Stimulated activated CD4-positive, alpha-beta T cell treated with anti-CD3 and anti-CD28 coated beads, Interleukin-2, amount 100 ng/mL, for 4 hours (primary cell): ENCODE measurements around the gene NHLRC4.

Source experiments
- DNase-seq: peaks from one replicate; pipeline ENCODE4 v3.0.0-alpha.2; 2020; ENCODE audit warnings: low read depth

NHLRC4 gene

DNA sequence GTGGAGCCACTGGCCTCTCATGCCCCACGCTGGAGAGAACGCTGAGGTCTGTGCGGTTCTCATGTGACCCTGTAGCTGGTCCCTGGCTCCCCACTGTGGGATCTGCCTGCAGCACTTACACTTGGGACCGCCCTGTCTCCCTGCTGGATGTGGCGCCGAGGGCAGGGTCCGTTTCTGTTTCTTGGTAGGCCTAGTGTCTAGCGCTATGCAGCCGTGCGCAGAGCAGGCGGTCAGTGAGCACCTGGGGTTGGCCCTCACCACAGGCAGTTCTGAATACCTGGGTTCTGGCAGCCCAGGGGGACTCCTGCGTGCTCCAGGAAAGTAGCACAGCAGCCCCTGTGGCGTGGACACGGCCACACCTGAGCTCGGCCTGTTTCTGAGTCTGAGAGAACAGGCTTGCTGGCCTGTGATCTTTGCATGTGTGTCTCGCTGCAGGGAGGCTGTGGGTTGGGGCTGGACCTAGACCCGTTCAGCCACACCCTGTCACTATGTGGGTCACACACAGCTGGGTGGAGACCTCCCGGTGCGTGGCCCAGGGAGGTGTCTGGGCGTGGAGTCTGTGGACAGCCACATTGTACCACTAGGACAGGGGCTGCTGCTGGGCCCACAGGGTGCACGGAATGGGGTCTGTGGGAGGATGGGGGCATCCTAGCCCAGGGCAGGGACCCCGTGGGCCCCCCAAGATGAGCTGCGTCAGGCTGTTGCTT is 36.5 kb upstream of the NHLRC4 start:
- DNase-seq: no peak

DNA sequence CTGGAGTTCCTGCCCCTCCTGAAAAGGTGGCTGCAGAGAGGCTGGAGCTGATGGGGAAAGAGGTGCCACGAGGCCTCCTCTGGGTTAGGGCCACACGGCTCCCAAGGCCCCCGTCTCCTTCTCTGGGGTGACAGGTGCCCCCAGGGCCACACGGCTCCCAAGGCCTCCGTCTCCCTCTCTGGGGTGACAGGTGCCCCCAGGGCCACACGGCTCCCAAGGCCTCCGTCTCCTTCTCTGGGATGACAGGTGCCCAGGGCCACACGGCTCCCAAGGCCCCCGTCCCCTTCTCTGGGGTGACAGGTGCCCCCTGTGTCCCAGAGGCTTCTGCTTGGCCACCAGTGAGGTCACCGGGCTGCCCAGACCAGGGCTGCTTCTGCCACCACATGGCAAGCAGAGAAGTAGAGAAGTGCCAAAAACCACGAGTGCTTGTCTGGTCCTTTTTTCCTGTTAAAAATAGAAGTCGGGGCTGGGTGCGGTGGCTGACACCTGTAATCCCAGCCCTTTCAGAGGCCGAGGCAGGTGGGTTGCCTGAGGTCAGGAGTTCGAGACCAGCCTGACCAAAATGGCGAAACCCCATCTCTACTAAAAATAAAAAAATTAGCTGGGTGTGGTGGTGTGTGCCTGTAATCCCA is 35.2 kb upstream of the NHLRC4 start:
- no peak for DNase-seq

DNA sequence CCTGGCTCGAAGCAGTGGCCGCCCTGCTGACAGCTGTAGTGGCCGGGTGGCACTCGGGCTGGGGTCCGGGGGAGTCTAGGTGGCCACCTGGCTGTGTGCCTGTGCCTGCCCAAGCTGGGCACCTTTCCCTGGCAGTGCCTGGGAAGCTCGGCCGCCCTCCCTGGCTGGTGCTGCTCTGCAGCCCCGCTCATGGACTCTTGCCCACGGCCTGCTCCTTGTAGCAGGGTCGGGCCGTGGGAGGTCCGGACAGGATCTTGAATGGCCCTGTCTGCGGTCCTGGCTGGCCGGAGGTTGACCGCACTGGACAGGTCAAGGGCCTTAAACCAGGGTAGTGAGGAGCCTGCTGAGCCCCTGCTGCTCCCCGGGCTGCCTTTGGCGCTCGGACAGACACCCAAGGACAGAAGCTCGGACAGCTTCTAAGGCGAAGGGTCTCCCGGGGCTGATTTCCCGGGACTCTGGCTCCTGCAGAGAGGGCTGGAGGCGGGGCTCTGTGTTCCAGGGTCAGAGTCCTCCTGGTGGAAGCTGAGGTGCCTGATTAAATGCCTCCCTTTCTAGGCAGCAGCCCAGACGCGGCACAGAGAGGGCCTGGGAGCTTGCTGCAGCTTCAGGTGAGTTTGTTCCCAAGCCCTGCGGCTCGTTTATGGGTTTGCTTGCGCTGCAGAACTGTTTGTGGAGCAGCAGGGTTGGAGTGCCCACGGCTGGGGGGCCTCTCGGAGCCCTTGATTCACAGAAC is 33.2 kb upstream of the NHLRC4 start:
- DNase-seq: no peak

DNA sequence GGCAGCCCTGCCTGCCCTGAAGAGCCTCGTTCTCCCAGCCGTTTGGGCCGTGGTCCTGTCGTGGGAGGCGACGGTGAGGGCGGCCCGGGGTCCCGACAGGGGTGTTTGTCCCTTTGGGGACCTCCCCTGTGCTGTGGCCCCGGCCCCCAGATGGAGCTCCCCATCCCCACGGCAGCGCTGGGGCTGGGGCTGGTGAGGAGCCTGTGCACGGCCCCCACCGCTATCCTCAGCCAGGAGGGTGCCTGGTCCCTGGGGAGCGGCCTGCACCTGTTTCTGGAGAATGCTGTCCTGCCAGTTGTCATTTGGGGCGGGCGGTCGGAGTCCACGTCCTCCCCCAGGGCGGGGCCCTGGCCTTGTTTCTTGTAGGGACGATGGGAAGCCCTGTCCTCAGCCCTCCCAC is 32.7 kb upstream of the NHLRC4 start:
- DNase-seq: no peak

DNA sequence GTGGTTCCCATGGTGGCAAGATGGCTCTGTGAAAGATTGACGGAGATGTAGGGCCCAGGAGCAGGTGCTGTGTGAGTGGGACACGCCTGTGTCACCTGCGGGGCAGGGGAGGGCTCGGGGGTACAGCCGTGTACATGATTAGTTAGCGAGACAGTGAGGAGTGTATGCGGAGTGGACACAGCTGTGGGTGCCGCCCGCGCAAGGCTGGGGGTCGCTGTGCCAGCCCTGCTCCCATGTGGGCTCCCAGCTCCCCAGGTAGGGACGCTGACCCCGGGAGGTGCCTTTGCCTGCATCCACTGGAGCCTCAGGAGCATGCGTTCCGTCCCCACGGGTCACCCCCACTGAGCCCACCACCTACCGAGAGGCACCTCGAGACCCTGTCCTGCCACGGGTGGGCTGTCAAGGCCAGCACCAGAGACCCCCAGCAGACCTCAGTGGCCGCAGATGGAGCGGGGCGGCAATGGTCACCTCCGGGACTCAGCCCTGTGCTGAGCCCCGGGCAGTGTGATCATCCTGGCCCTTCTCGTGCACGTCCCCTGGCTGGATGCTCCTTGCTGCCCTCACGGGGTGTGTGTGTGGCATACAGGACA is 31.9 kb upstream of the NHLRC4 start:
- no peak for DNase-seq

DNA sequence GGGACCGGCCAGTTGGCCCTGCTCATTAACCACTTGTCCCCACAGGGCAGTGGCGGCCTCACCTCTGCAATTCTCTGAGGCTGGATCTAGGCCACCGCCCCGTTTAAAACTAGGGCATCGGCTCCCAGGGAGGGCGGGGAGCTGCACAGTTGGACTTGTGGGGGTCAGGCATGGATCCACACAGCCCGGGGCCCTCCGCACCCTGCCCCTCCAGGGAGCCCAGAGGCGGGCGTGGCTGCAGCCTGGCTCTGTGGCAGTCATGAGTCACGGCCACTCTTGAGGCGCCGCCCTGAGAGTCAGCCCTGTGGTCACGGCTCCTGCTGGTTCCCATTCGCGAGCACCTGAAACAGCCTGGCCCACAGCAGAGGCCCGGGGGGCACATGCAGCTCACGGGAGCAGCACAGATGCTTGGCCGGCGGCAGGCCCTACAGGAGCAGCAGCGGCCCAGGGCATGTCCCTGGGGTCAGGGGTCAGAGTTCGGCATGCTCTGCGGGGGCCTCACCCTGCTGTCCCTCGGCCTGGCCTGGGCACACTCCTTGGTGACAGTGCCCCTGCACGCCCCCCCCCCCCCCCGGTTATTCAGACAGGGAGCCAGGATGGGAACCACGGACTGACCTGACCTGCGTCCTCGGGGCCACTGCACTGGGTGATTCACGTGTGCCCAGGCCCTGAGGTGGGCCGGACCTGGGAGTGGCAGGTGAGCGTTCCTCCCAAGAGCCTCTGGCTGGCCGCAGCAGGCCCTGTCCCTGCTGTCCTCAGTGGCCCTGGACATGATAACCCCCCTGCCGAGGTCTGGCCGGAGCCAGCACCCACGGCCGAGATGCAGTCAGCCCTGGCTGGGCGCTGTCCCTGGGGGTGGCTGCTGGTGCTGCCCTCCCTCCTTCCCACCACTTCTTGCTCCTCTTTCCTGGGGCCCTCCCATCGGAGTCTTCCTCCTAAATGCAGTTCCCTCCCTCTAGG is 31.1 kb upstream of the NHLRC4 start:
- DNase-seq: no peak

DNA sequence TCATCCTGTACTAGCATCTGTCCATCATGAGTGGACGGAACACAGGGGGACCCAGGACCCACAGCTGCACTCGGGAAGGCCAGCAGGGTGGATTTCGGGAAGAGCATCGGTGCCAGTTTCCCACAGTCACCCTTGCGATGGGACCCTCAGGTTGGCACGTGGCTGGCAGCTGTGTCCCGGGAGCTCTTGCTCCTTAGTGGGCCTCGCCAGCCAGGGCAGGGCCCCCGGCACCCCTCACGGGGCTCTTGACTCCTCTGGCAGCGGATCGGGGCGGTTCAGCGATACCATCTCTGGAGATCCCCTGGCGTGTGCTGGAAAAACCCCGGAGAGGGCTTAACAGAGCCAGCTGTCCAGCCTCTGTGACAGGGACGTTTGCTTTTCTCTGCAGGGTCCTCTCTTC is 30.1 kb upstream of the NHLRC4 start:
- no peak for DNase-seq

DNA sequence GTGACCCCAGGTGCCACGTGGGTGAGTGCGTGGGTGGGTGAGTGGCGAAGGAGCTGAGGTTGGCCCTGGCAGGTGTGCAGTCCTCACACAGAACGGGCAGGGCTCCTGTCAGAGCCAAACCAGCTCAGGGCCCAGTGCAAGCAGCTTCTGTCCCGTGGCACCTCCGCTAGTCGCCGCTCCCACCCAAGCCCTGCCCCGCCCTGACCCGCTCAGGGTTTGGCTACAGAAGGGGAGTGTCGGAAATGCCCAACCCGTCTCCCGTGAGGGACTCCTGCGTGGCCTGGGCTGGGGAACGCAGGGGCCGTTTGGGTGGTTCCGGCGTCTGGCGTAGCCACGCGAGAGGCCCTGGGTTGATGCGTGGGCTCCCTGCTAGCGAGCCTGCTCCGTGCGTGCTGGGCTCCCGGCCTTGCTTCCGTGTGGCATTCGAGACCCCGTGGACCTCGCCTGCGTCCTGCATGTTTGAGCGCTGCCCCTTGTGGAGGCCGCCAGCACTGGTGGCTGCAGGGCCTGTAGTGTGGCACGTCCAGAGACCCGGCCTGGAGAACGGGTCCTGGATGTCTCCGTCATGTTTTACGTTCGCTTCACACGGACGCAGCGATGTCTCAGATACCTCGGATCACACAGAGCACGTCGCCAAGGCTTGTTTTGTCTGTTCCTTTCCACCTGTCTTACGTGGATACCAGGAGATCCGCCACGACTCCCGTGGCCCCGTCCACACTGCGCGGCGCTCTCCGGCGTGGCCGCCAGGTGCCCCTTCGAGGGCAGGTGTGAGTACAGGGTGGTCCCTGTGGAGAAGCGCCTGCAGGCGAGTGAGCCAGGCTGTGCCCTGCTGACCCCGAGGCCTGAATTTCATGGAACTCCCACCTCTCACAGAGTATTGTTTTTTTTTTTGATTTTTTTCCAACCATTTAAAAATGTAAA is 29.1 kb upstream of the NHLRC4 start:
- DNase-seq: no peak

DNA sequence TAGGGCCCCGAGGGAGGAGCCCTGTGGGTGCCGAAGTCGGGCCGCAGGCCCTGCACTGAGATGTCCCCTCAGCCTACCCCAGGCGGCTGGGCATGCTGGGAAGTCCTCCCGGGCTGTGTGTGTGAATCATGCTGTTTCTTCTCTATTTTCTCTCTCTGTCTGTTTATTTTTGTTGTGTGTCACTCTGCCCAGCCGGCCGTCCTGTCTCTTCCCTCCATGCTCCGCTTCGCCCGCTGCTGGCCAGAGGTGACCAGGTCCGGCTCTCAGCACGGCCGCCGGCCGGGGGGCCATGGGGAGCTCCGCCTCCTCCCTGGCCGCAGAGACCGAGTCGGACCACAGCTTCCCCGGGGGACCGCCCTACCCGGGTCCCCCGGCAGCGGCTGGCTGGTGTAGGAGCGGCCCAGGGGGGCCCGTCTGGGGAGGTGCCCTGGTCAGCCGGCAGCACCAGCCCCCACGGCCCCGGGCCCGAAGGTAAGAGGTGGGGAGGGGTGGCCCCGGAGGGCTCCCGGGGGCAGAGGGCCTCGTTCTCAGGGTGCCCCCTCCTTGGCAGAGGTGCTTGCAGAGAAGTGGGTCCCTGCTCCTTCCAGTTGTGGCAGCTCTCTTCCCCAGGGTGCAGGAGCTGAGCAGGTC is 26.8 kb upstream of the NHLRC4 start:
- DNase-seq: no peak

DNA sequence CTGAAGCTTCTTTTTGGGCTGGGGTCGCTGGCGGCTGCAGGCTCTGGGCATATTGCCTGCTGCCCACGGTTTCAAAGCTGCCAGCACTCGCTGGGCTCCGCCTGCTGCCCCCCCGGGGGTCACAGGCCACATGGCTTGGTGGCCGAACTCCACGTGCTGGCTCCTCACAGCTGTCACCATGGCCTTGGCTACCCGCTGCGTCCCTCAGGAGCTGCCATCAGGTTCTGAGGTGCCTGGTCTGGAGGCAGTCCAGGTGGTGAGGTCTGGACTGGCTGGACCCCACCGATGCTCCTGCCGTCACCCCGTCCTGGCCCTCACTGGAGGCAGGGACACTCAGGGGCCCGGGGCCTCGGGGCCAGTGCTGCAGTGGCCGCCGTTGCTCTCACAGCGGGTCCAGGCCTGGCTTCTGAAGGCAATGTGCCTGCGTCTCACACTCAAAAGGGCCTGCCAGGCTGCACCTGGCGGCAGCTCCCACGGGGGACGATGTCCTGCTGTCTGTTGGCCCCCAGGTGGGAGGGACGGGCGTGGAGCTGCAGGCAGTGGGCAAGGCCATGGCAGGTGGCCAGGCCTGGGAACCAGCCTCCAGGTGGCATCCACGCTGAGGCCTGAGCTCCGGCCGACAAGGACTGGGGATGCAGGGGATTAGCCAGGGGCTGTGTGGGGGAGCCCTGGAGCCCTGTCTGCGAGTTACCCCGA is 26.0 kb upstream of the NHLRC4 start:
- no peak for DNase-seq

DNA sequence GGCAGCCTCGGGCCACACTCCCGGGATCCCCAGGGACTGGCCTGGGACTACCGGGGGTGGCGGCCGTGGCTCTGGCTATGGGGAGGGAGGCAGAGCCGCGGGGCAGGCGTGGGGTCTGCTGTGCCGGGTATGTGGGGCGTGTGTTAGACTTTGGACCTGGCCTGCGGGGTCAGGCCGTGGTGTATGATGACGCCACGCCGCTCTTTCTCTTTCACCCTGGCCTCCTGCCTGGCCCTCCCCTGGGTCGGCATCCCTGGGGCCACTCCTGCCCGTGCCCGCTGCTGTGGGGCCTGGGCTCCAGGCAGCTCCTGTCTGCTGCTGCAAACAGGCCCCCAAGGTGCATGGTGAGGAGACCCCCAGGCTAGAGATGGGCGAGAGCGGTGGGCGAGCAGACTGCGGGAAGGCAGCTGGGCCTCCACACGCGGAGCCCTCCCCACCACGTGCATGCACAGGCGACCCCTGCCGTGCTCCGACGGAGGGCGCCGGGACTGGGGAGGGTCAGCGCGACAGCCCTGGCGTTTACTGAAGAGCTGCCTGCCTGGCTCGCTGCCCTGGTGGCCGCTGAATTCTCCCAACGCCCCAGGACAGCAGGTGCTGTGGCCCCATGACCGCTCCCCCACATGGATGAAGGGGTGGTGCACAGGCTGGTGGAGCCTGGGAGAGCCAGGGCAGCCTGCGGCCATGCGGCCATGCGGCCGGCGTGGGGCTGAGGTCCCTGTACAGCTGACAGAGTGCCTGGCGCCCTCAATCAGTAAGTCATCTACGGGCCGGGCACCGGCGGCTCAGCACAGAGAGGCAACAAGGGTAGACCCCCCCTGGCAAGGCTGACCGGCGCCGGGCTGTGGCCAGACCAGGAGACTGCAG is 23.3 kb upstream of the NHLRC4 start:
- DNase-seq: no peak

DNA sequence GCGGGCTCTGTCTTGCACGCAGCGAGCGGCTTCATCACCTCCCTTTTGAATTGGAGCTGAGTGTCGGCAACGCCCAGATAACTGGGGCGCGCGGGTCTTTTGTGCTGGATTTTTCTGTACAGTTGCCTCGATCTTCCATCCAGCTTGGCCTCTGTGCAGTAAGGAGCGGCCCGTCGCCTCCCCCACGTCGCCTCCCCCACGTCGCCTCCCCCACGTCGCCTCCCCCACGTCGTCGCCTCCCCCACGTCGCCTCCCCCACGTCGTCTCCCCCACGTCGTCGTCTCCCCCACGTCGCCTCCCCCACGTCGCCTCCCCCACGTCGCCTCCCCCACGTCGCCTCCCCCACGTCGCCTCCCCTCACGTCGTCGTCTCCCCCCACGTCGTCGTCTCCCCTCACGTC is 22.3 kb upstream of the NHLRC4 start:
- no peak for DNase-seq

DNA sequence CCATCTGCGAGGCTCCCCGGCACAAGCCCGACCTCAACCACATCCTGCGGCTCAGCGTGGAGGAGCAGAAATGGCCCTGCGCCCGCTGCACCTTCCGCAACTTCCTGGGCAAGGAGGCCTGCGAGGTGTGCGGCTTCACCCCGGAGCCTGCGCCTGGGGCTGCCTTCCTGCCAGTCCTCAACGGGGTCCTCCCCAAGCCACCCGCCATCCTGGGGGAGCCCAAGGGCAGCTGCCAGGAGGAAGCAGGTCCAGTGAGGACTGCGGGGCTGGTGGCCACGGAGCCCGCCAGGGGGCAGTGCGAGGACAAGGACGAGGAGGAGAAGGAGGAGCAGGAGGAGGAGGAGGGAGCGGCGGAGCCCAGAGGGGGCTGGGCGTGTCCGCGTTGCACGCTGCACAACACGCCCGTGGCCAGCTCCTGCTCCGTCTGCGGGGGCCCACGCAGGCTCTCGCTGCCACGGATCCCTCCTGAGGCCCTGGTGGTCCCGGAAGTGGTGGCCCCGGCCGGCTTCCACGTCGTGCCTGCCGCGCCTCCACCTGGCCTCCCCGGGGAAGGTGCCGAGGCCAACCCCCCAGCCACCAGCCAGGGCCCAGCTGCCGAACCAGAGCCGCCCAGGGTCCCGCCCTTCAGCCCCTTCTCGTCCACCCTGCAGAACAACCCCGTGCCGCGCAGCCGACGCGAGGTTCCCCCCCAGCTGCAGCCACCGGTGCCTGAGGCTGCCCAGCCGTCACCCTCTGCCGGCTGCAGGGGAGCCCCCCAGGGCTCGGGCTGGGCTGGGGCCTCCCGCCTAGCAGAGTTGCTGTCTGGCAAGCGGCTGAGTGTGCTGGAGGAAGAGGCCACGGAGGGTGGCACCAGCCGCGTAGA is 19.7 kb upstream of the NHLRC4 start:
- peak; percentile 31 for DNase-seq

DNA sequence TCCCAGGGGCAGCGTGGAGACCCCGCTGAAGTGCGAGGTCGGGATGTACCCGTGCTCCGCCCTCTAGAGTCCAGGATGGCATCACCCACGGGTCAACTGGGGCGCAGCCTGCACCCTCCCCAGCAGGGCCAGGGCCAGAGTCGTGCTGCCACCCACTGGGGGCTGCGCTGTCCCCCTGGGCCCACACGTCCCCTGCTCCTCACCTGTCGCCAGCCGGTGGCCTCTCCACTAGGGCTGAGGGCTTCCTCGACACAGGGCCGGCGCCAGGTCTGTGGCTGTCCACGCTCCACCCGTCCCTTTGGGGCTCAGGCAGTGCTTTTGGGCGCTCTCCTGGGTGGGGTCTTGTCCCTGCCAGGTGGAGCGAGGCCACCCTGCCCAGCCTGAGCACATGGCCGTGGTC is 18.2 kb upstream of the NHLRC4 start:
- no peak for DNase-seq

DNA sequence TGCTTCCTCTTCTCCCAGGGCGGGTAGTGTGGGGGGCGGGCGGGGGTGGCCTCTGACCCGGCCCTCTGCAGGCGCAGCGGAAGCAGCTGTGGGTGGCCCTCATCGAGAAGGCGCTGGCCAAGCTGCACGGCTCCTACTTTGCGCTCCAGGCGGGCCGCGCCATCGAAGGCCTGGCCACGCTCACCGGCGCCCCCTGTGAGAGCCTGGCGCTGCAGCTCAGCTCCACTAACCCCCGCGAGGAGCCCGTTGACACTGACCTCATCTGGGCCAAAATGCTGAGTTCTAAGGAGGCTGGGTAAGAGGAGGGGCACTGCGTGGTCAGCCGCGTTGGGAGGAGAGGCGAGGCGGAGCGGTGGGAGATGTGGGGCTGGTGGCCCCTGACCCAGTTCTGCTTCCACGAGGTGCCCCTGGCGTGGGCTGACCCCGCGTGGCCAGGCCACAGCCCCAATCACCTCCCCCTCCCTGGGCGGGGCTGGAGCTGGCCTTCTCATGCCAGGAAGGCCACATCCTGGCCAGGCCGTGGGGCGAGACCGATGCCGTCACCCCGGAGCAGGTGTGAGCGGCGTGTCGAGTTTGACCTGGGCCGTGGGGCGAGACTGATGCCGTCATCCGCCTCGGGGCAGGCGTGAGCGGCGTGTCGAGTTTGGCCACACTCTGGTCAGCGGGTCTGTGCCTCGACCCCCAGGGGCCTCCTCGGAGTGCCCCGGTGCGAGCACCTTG is 17.1 kb upstream of the NHLRC4 start:
- no peak for DNase-seq

DNA sequence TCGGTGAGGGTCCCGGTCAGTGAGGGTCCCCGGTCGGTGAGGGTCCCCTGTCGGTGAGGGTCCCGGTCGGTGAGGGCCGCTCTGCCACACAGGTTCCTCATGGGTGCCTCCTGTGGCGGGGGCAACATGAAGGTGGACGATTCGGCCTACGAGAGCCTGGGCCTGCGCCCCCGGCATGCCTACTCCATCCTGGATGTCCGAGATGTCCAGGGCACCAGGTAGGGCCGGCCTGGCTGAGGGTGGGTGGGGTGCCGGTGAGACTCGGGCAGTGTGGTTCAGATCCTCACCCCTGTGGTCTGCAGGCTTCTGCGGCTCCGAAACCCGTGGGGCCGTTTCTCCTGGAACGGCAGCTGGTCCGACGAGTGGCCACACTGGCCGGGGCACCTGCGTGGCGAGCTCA is 15.6 kb upstream of the NHLRC4 start:
- no peak for DNase-seq

DNA sequence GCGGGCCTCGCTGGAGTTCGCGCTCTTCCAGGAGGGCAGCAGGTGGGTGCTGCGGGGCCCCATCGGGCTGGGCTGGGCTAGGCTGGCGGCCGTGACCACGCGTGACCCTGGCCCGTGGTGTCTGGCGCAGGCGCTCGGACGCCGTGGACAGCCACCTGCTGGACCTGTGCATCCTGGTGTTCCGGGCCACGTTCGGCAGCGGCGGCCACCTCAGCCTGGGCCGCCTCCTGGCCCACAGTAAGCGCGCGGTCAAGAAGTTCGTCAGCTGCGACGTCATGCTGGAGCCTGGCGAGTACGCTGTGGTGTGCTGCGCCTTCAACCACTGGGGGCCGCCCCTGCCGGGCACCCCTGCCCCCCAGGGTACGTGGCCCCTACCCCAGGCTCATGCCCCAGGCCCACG is 14.6 kb upstream of the NHLRC4 start:
- DNase-seq: no peak
